A673 (cell line): ENCODE results near the gene DUS1L. TPM values are rescaled to one million over a fixed set of nuclear protein-coding genes. Genes with fewer than 3 reads are reported as not detected.

Experiments used
- BruUV-seq: library from RNA; stranded (reverse); fragments of 400-500 nt; replicated peaks from 2 replicates; lab custom pipeline; 2021; lab: Mats Ljungman, UMichigan
- CTCF ChIA-PET: fragments of 300-600 bp; sonication (Branson Sonifier 250); formaldehyde crosslinking; loops from one replicate; lab custom pipeline; 2022; ENCODE audit warnings: antibody characterized with exemption; lab: Charles Lee
- POLR2A ChIA-PET: fragments of 300-600 bp; sonication (Branson Sonifier 250); formaldehyde crosslinking; loops from one replicate; lab custom pipeline; 2022; ENCODE audit warnings: antibody characterized with exemption; ENCODE audit not compliant: low non-redundant PET; lab: Charles Lee
- DNase-seq: peaks from one replicate; pipeline ENCODE4 v3.0.0-alpha.2; 2015; ENCODE audit warnings: low spot score
- H3K27ac ChIP-seq: fragments of 200-600 bp; sonication (generic); 2 replicates; pipeline ENCODE4 v1.5.1; 2016; ENCODE audit warnings: mixed run types, low read depth, mild to moderate bottlenecking, mixed read lengths, antibody characterized with exemption, low read length; ENCODE audit not compliant: poor library complexity, severe bottlenecking
- H3K27me3 ChIP-seq: fragments of 200-600 bp; sonication (generic); replicated peaks from 2 replicates; pipeline ENCODE4 v1.6.1; 2017; ENCODE audit warnings: mixed run types, low read depth, mild to moderate bottlenecking, mixed read lengths, antibody characterized with exemption, low read length; ENCODE audit not compliant: insufficient read depth, poor library complexity
- H3K36me3 ChIP-seq: fragments of 200-600 bp; sonication (generic); 2 replicates; pipeline ENCODE4 v1.6.1; 2016; ENCODE audit warnings: mixed run types, mild to moderate bottlenecking, mixed read lengths, antibody characterized with exemption, low read length; ENCODE audit not compliant: insufficient read depth, poor library complexity, severe bottlenecking
- H3K4me1 ChIP-seq: fragments of 200-600 bp; sonication (generic); 2 replicates; pipeline ENCODE4 v1.6.1; 2017; ENCODE audit warnings: mixed run types, mild to moderate bottlenecking, mixed read lengths, antibody characterized with exemption, low read length; ENCODE audit not compliant: insufficient read depth, poor library complexity, severe bottlenecking
- H3K4me3 ChIP-seq: fragments of 200-600 bp; sonication (generic); 2 replicates; pipeline ENCODE4 v1.5.1; 2016; ENCODE audit warnings: low read depth, mixed run types, mild to moderate bottlenecking, mixed read lengths, low read length; ENCODE audit not compliant: poor library complexity, severe bottlenecking
- H3K9me3 ChIP-seq: fragments of 200-600 bp; sonication (generic); 2 replicates; pipeline ENCODE4 v1.6.1; 2016; ENCODE audit warnings: mixed run types, low read depth, mild to moderate bottlenecking, mixed read lengths, antibody characterized with exemption, low read length; ENCODE audit not compliant: poor library complexity, severe bottlenecking
- EZH2 ChIP-seq: fragments of 200-600 bp; sonication (generic); IDR thresholded peaks from 2 replicates; pipeline ENCODE4 v1.6.1; 2017; ENCODE audit warnings: borderline replicate concordance, low read depth, mild to moderate bottlenecking, mixed read lengths, antibody characterized with exemption, low read length; ENCODE audit not compliant: poor library complexity, severe bottlenecking
- intact Hi-C: fragments of 100-400 bp; cut with micrococcal nuclease; formaldehyde crosslinking; loops from one replicate; pipeline ENCODE4 v1.10.0; 2022; ENCODE audit not compliant: unreplicated experiment
- total RNA-seq: library from RNA; stranded (reverse); gene quantifications from 2 replicates; pipeline ENCODE4 v1.2.3, GENCODE V29; 2021
- TF ChIP-seq, protein P1 (sequence below): fragments of 300-800, 200-600 bp; sonication (generic); conservative IDR thresholded peaks from 2 replicates; pipeline ENCODE4 v1.5.1; 2017; ENCODE audit warnings: low read depth, mild to moderate bottlenecking, antibody characterized with exemption, low read length, moderate library complexity, mixed read lengths

The DUS1L gene
- total RNA-seq, 1 experiment from 2014 or later, result 143 TPM

DNA sequence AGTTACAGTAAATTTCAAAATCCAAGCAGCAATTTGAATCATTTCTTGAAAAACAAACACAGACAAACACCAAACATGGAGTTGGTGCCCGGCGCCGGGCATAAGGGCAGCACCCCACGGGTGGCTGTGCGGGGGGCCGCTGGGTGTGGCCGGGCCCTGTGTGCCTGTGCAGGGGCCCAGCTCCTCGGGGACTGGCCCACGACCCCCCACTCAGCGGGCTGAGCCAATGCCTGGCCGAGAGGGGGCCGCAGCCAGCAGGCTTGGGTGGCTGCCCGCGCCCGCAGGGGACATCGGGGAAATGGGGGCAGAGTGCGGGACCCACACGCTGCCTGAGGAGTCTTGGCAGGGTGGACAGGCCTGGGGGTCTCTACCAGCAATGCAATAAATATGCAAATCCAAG lies 12.8 kb upstream of the DUS1L start:
- Histone ChIP-seq H3K9me3 (no peaks in the 10 kb centered on the region), H3K4me3 (no peak overlapping the region), H3K27ac (peak overlapping the region; percentile 2), H3K27me3 (no peaks in the 10 kb centered on the region), H3K4me1 (no peaks in the 10 kb centered on the region), H3K36me3 (peaks cover 62% of the 10 kb centered on the region)
- CTCF ChIA-PET, result no interaction called here
- POLR2A ChIA-PET, result no interaction called here
- TF ChIP-seq, protein P1, sequence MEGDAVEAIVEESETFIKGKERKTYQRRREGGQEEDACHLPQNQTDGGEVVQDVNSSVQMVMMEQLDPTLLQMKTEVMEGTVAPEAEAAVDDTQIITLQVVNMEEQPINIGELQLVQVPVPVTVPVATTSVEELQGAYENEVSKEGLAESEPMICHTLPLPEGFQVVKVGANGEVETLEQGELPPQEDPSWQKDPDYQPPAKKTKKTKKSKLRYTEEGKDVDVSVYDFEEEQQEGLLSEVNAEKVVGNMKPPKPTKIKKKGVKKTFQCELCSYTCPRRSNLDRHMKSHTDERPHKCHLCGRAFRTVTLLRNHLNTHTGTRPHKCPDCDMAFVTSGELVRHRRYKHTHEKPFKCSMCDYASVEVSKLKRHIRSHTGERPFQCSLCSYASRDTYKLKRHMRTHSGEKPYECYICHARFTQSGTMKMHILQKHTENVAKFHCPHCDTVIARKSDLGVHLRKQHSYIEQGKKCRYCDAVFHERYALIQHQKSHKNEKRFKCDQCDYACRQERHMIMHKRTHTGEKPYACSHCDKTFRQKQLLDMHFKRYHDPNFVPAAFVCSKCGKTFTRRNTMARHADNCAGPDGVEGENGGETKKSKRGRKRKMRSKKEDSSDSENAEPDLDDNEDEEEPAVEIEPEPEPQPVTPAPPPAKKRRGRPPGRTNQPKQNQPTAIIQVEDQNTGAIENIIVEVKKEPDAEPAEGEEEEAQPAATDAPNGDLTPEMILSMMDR, result no peak
- no peak for TF ChIP-seq EZH2
- DNase-seq, result no peak
- intact Hi-C loops, result no loop called here
- TSS peak; percentile 35 for BruUV-seq

DNA sequence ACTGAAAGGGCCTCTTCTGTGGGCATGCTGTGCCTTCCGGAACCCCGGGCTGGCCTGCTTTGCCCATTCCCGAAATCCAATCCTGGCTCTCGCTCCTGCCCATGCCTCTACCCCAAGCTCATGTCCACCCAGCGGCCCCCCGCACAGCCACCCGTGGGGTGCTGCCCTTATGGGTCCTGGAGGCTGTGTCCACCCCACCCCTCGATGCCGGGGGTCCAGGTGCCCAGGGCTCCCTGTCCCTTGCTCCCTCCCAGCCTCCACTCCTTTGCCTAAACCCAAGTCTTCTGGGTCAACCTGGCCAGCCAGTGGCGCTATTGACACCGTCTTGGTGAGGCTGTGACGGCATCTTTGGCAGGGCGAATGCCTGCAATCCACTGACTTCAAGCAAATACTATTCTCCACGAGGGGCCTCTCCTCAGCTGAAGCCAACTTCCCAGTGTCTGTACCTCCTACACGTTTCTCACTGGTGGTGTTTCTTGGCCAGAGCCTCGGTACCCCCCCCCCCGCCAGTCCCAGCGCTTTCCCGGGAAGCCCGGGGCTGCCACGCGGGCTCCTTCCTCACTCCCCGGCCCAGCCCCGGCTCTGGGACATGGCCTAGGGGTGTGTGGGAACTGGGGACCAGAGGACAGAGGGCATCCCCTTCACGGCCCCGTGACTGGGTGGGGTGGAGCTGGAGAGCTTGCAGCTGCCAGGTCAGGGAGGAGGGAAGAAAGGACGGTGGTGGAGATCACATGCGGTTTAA lies 12.2 kb upstream of the DUS1L start:
- POLR2A ChIA-PET, result no interaction called here
- peaks cover 55% of the 10 kb centered on the region for H3K36me3 ChIP-seq
- TF ChIP-seq EZH2, result no peak
- TF ChIP-seq, protein P1, result no peak
- no peak overlapping the region for H3K4me3 ChIP-seq
- CTCF ChIA-PET, result no interaction called here
- no peaks in the 10 kb centered on the region for H3K27me3 ChIP-seq
- no peaks in the 10 kb centered on the region for H3K9me3 ChIP-seq
- BruUV-seq, result no TSS peak
- peak overlapping the region; percentile 2 for H3K27ac ChIP-seq
- H3K4me1 ChIP-seq, result no peaks in the 10 kb centered on the region
- no peak for DNase-seq
- intact Hi-C loops, result no loop called here

DNA sequence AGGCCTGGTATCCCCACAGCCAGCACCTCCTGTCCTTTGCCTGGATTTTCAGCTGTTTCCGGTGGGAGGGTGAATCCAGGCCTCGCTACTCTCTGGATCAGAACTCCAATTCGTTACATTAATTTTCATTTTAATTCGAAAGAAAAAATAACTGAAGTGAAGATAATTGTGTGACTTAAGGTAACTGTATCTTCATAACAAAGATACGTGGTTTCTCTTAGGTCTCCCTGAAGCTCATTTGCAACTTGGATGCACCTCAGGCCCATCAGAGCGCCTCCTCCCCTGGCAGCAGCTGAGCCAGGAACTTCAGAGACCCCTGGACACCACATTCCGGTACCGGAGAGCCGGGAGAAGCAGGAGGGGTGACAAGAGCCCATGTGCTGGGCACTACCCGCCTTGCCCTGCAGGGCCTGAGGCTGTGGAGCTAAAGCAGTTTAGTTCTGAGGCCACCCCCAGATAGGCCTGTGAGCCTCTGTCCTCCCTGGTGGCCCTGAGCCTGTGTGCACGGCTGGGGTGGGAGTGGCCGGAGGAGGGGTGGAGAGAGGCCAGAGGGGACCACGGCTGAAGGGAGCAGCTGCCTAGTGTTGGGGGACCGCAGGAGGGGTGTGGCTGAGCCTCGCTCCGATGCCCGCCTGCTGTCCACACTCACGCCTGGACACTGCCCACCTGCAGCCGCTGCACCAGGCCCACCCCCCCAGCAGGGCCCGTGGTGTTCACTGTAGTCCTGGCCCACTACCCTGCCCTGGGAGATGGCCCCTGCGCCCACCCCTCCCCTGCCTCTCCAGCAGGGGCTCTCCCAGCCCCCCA lies 11.4 kb upstream of the DUS1L start:
- Histone ChIP-seq H3K9me3 (no peaks in the 10 kb centered on the region), H3K4me3 (no peak overlapping the region), H3K4me1 (no peaks in the 10 kb centered on the region), H3K36me3 (peaks cover 47% of the 10 kb centered on the region), H3K27me3 (no peaks in the 10 kb centered on the region), H3K27ac (peak overlapping the region; percentile 42)
- no TSS peak for BruUV-seq
- CTCF ChIA-PET, result no interaction called here
- intact Hi-C loops, result no loop called here
- no peak for TF ChIP-seq EZH2
- TF ChIP-seq, protein P1, result no peak
- no peak for DNase-seq
- POLR2A ChIA-PET, result interaction anchor here (1.3 kb wide), 1 partner anchor 10 kb away, joined by 3 read pairs; no protein-coding TSS in a partner anchor
